Measurements from ENCODE around the gene DDR2.

- no peak for TF ChIP-seq CTCF (IDR thresholded peaks at IDR 0.05; ENCODE audit: low read depth, low read length)
- TF ChIP-seq, protein P1, sequence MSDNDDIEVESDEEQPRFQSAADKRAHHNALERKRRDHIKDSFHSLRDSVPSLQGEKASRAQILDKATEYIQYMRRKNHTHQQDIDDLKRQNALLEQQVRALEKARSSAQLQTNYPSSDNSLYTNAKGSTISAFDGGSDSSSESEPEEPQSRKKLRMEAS (IDR thresholded peaks at IDR 0.05; ENCODE audit: low read depth, low read length): no peak
Measured at GRCh38 chr1:162691999-162692575, 59.8 kb downstream of the DDR2 start.
